Prostate gland (tissue), 2 donors: ENCODE measurements around the gene CDKL1. TPM values are rescaled to one million over a fixed set of nuclear protein-coding genes. Genes with fewer than 3 reads are reported as not detected.

ENCODE experiments used
- DNase-seq: peaks from one replicate; pipeline ENCODE4 v3.0.0-alpha.2; 2019; ENCODE audit warnings: low spot score
- H3K27ac ChIP-seq, 2 donors: fragments of 200-600 bp; sonication (generic); 2 replicates each; pipeline ENCODE4 v1.5.1; 2017 to 2019
- H3K27me3 ChIP-seq: fragments of 200-600 bp; sonication (generic); replicated peaks from 2 replicates; pipeline ENCODE4 v1.5.1; 2019; ENCODE audit not compliant: insufficient read depth
- H3K36me3 ChIP-seq, 2 donors: fragments of 200-600 bp; sonication (generic); 1 replicate in 1 of 2; 2 replicates in 1 of 2; pipeline versions ENCODE4 v1.5.1 to v1.8.1; 2017 to 2019
- H3K4me1 ChIP-seq: fragments of 200-600 bp; sonication (generic); replicated peaks from 2 replicates; pipeline ENCODE4 v1.5.1; 2019
- H3K4me3 ChIP-seq, 2 donors: fragments of 200-600 bp; sonication (generic); 2 replicates each; pipeline ENCODE4 v1.5.1; 2017 to 2019
- H3K9me3 ChIP-seq: fragments of 200-600 bp; sonication (generic); 2 replicates; pipeline ENCODE4 v1.5.1; 2017
- POLR2A ChIP-seq: fragments of 450-650 bp; IDR thresholded peaks from one replicate; pipeline ENCODE4 v1.6.1; 2016; ENCODE audit warnings: antibody characterized with exemption, mild to moderate bottlenecking
- POLR2AphosphoS5 ChIP-seq: sonication (generic); formaldehyde crosslinking; IDR thresholded peaks from one replicate; pipeline ENCODE4 v1.6.1; 2017; ENCODE audit warnings: antibody characterized with exemption
- WGBS: methylation state at CpG from one replicate; pipeline ENCODE4 v1.1.5; 2018; 5-methylcytosine and 5-hydroxymethylcytosine counted together
- intact Hi-C: fragments of 100-400 bp; cut with DNase I; formaldehyde crosslinking; loops from one replicate; pipeline ENCODE4 v1.14.2; 2022
- microRNA-seq: library from miRNA; unstranded; fragments of <30 nt; microRNA quantifications from one replicate; pipeline ENCODE4, GENCODE V29; 2016
- small RNA-seq, 2 donors: library from RNA; depleted of rRNA; stranded (forward); fragments of <200 nt; gene quantifications; one replicate each; pipeline ENCODE3, GENCODE V24; 2016
- total RNA-seq, 2 donors: library from RNA; depleted of rRNA; stranded (reverse); fragments of >200 nt; gene quantifications; one replicate each; pipeline ENCODE4 v1.1.0, GENCODE V29; 2016
- TF ChIP-seq, protein P1 (sequence below), 4 experiments: fragments of 200-600 bp in 2 of 4; fragments of 450-650 bp in 2 of 4; sonication (generic) in 2 of 4; IDR thresholded peaks; 1 replicate in 3 of 4; 2 replicates in 1 of 4; pipeline ENCODE4 v1.5.1; 2016 to 2019; ENCODE audit warnings: antibody characterized with exemption in 4 of 4, mild to moderate bottlenecking in 2 of 4, moderate library complexity in 2 of 4

Gene CDKL1
- total RNA-seq, 2 donors from 2014 or later, result 3.4 to 18.5 TPM

DNA sequence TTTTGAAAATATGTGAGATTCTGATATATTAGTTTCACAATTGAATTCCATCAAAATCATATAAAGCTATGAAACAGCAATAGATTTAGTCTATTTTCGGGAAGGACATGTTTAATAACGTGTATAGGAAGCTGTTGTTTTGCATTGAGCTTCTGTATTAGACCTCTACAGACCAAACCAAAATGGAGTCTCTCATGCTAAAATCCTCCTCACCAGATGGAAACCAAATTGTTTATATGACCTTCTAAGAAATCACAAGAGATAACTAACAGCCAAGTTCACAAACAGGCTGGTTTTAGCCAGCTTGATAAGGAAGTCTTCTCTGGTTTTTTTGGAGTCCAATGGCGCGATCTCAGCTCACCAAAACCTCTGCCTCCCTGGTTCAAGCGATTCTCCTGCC lies 108.5 kb downstream of the CDKL1 start:
- Histone ChIP-seq H3K9me3 (no peaks in the 10 kb centered on the region), H3K27ac (no peak overlapping the region), H3K36me3 (no peaks in the 10 kb centered on the region), H3K27me3 (no peaks in the 10 kb centered on the region), H3K4me3 (no peak overlapping the region), H3K4me1 (no peaks in the 10 kb centered on the region)
- no peak for DNase-seq
- 98% methylated on average over 5 of the region's 5 CpGs for WGBS
- intact Hi-C loops, result no loop called here
- TF ChIP-seq, protein P1, sequence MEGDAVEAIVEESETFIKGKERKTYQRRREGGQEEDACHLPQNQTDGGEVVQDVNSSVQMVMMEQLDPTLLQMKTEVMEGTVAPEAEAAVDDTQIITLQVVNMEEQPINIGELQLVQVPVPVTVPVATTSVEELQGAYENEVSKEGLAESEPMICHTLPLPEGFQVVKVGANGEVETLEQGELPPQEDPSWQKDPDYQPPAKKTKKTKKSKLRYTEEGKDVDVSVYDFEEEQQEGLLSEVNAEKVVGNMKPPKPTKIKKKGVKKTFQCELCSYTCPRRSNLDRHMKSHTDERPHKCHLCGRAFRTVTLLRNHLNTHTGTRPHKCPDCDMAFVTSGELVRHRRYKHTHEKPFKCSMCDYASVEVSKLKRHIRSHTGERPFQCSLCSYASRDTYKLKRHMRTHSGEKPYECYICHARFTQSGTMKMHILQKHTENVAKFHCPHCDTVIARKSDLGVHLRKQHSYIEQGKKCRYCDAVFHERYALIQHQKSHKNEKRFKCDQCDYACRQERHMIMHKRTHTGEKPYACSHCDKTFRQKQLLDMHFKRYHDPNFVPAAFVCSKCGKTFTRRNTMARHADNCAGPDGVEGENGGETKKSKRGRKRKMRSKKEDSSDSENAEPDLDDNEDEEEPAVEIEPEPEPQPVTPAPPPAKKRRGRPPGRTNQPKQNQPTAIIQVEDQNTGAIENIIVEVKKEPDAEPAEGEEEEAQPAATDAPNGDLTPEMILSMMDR (IDR thresholded peaks at IDR 0.05), result no peak
- TF ChIP-seq POLR2A (no peak), POLR2AphosphoS5 (no peak)

DNA sequence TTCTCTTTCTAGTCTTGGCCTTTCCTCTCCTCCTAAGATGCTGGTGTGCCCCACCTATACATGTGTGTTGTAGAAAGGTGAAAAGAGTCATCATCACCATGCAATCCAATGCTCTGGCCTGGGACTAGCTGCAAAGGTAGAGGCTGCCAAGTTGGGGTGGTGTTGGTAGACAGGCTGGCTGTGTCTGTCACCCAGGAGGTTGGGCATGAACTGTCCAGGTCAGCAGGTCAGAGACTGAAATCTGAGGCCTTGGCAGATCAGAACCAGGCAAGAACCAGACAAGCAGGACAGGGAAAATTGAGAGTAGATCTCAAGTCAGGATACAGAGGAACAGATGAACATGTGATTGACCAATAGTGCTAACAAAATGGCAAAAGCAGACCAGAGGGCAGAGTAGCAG lies 110.8 kb downstream of the CDKL1 start:
- Histone ChIP-seq H3K4me3 (no peak overlapping the region), H3K27me3 (no peaks in the 10 kb centered on the region), H3K4me1 (no peaks in the 10 kb centered on the region), H3K27ac (no peak overlapping the region), H3K9me3 (no peaks in the 10 kb centered on the region), H3K36me3 (no peaks in the 10 kb centered on the region)
- TF ChIP-seq POLR2A (no peak), POLR2AphosphoS5 (no peak)
- TF ChIP-seq, protein P1 (IDR thresholded peaks at IDR 0.05), result no peak
- DNase-seq, result no peak
- intact Hi-C loops, result no loop called here

Small RNA genes within 50 kb of the gene (microRNA-seq; reads per million reads assigned to microRNA genes)
- not detected for gene MIR4504

Small RNA genes within 50 kb of the gene (small RNA-seq; reads per million reads assigned to genes)
- gene MIR4504, result 0.10 to 0.19 reads per million in 2 donors

Other genes with a start within 250 kb of the CDKL1 start
- gene SOS2, start 165.3 kb downstream of the CDKL1 start, total RNA-seq, result 10 to 100 TPM; 22.6 to 41.4 TPM
- 1 to 10 TPM; 5.6 to 6.5 TPM for gene L2HGDH, start 84.7 kb downstream of the CDKL1 start, total RNA-seq
- gene DMAC2L, start 84.6 kb downstream of the CDKL1 start, total RNA-seq, result 10 to 100 TPM in 1 of 2 donors, 1 to 10 TPM in 1; 6.9 to 24.5 TPM
- 100 to 1,000 TPM in 1 of 2 donors, 10 to 100 TPM in 1; 76.2 to 102 TPM for gene MAP4K5, start 135.7 kb upstream of the CDKL1 start, total RNA-seq
- 10 to 100 TPM in 1 of 2 donors, 1 to 10 TPM in 1; 5.3 to 26.5 TPM for gene ATL1, start 163.3 kb upstream of the CDKL1 start, total RNA-seq